K562 (cell line): ENCODE data around the gene CCDC78. TPM values are rescaled to one million over a fixed set of nuclear protein-coding genes. Genes with fewer than 3 reads are reported as not detected.

Experiments
- ATF6 ChIP-seq: sonication (generic); formaldehyde crosslinking; IDR thresholded peaks from 2 replicates; pipeline ENCODE4 v1.4.0; 2020; ENCODE audit warnings: mild to moderate bottlenecking, missing genetic modification reagents
- FUS ChIP-seq: fragments of 200-400 bp; formaldehyde crosslinking; optimal IDR thresholded peaks from 2 replicates; pipeline ENCODE3; 2017; ENCODE audit warnings: low read depth, low read length
- IRF2 ChIP-seq: sonication (generic); formaldehyde crosslinking; IDR thresholded peaks from 2 replicates; pipeline ENCODE4 v1.8.1; 2022; ENCODE audit warnings: mild to moderate bottlenecking, missing genetic modification reagents
- MYC ChIP-seq, 2 experiments: fragments of 250-450 bp in 1 of 2; sonication (Bioruptor Pico) in 1 of 2; IDR thresholded peaks; 2 replicates each; pipeline versions ENCODE4 v1.5.1 to v1.6.1; 2012 to 2021; ENCODE audit warnings: low read depth in 2 of 2, borderline replicate concordance in 1 of 2, improper control_type of control experiment in 1 of 2, low read length in 1 of 2, mild to moderate bottlenecking in 1 of 2, moderate library complexity in 1 of 2
- NR1H2 ChIP-seq: sonication (generic); formaldehyde crosslinking; IDR thresholded peaks from 2 replicates; pipeline ENCODE4 v1.4.0; 2020; ENCODE audit warnings: mild to moderate bottlenecking, missing genetic modification reagents
- RHOXF2B ChIP-seq: fragments of 250-450 bp; sonication (Bioruptor Pico); conservative IDR thresholded peaks from 2 replicates; pipeline ENCODE4 v1.5.1; 2021
- ZNF175 ChIP-seq: fragments of 200-800 bp; sonication (Bioruptor generic); IDR thresholded peaks from 2 replicates; pipeline ENCODE4 v1.6.1; 2016; ENCODE audit warnings: low read depth, mild to moderate bottlenecking, missing genetic modification characterization, missing compliant biosample characterization
- ZNF3 ChIP-seq: fragments of 250-450 bp; sonication (Bioruptor Pico); IDR thresholded peaks from 2 replicates; pipeline ENCODE4 v1.5.0; 2021; ENCODE audit warnings: mild to moderate bottlenecking, moderate library complexity
- ZNF431 ChIP-seq: sonication (generic); formaldehyde crosslinking; IDR thresholded peaks from 2 replicates; pipeline ENCODE4 v1.8.0; 2022; ENCODE audit warnings: mild to moderate bottlenecking, missing genetic modification reagents
- ZNF445 ChIP-seq: fragments of 250-450 bp; sonication (Bioruptor Pico); IDR thresholded peaks from 2 replicates; pipeline ENCODE4 v1.4.0; 2020; ENCODE audit warnings: low read depth, mild to moderate bottlenecking, moderate library complexity
- ZNF561 ChIP-seq: fragments of 450-650 bp; formaldehyde crosslinking; conservative IDR thresholded peaks from 2 replicates; pipeline ENCODE4 v1.4.0; 2020; ENCODE audit warnings: mild to moderate bottlenecking, moderate library complexity
- polyA plus RNA-seq, 8 experiments: library from polyadenylated mRNA; depleted of rRNA in 4 of 8; stranded (reverse) in 5 of 8; unstranded in 3 of 8; fragments of >200 nt; fragmentation: Nextera tagmentation in 2 of 8; fragmentation: Illumina TruSeq in 1 of 8; extraction: Ambion mirVana in 2 of 8; extraction: Trizol in 1 of 8; gene quantifications; 2 replicates each; pipeline versions ENCODE4 v1.2.1 to v1.2.3, GENCODE V29; 2011 to 2014; ENCODE audit warnings: inconsistent platforms in 1 of 8, missing spikeins in 1 of 8
- total RNA-seq, 7 experiments: library from RNA; depleted of rRNA in 6 of 7; stranded (reverse); fragments of >200 nt in 6 of 7; fragmentation: Illumina TruSeq in 2 of 7; extraction: Trizol in 2 of 7; gene quantifications; 2 replicates each; pipeline versions ENCODE4 v1.2.1 to v1.2.3, GENCODE V29; 2011 to 2021; ENCODE audit warnings: low replicate concordance in 1 of 7

Gene CCDC78
- total and polyA plus RNA-seq, 9 of the 15 experiments (the other 6 are each of a cell fraction or from before 2014, with no cell fraction given): 0.24 to 17.7 (median 2.9) TPM

DNA sequence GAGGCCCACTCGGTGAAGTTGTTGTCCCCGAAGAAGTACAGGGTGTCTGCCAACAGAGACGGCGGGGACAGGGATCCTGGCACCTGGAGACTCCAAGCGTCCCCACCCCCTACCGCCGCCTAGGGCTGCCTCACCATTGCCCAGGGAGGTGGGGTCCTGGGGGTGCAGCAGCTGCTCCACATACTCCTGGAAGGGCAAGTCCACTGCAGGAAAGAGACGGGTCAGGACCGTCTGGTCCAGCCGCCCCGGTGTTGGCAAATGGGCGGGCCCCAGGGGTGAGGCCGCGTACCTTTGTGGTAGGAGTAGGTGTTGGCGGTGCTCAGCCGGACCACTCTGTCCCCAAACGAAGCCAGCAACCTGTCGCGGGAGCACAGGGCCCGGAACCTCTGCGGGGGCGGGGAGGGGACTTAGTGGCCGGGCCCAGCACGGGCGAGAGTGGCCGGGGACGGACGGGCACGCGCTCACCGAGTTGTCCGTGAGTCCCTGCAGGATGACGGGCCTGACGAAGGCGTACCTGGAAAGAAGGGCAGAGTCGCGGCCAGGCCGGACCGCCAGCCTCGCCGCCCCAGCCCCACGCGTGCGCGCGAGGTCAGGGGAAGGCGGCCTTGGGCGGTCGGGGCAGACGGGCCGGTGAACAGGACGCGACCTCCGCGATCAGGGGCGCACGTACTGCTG is 42.7 kb downstream of the CCDC78 start (continued):
- TF ChIP-seq MYC (IDR thresholded peaks at IDR 0.05; ENCODE audit: low read depth, low read length) (no peak), MYC (CRISPR knock-in tag; IDR thresholded peaks at IDR 0.05; ENCODE audit: borderline replicate concordance, low read depth) (0 out of 2 replicates have a peak, but pooled peaks have one; percentile 25), RHOXF2B (CRISPR knock-in tag) (peak; percentile 93; the same call in 1 of the 2 replicates), FUS (no peak), ATF6 (CRISPR knock-in tag) (0 out of 2 replicates have a peak, but pooled peaks have one; percentile 69), ZNF431 (CRISPR knock-in tag) (no peak), ZNF175 (CRISPR knock-in tag) (no peak), ZNF445 (CRISPR knock-in tag) (peak; percentile 50; the same call in 1 of the 2 replicates), ZNF561 (0 out of 2 replicates have a peak, but pooled peaks have one; percentile 18), IRF2 (CRISPR knock-in tag) (peak; percentile 53; the same call in 1 of the 2 replicates), NR1H2 (CRISPR knock-in tag) (0 out of 2 replicates have a peak, but pooled peaks have one; percentile 66), ZNF3 (CRISPR knock-in tag) (no peak)
